ENCODE measurements around the gene DCTPP1. TPM values are rescaled to one million over a fixed set of nuclear protein-coding genes. Genes with fewer than 3 reads are reported as not detected.

Gene DCTPP1
- total RNA-seq, 4 donors from 2014 or later: 14.7 to 18.8 (median 17.9) TPM

DNA sequence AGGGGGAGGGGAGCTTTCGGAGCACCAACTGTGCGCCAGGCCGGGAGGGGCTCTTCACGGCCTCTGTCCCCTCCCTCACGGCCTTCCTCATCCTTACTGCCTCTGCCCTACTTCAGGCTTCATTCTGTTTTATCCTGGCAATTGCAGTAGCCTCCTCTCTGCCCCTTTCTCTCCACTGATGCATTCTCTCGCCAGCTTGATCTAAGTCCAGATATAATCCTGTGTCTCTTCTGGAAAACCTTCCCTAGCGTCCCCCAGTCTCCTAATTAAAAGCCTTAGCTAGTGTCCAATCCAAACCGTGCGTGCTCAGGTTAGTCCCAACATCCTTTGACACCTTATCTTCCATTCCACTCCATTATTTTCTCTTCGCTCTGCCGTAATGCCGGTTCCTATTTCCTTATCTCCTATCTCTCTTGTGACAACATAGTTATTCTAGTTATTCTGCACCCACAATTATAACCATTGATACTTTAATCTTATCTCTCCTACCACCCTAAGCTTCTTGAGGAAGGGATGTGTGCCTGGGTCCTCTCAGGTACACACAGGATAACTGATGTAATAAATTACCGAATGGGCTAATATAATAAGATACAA lies 33.7 kb downstream of the DCTPP1 start:
- H3K4me3 ChIP-seq (ENCODE audit: low read depth, poor library complexity, severe bottlenecking): peak overlapping the region; percentile 74
- WGBS, 2 donors: 14 to 15% methylated on average over 13 of the region's 13 CpGs
- intact Hi-C loops (cut with DNase I; ENCODE audit: low total_unique reads): no loop called here

DNA sequence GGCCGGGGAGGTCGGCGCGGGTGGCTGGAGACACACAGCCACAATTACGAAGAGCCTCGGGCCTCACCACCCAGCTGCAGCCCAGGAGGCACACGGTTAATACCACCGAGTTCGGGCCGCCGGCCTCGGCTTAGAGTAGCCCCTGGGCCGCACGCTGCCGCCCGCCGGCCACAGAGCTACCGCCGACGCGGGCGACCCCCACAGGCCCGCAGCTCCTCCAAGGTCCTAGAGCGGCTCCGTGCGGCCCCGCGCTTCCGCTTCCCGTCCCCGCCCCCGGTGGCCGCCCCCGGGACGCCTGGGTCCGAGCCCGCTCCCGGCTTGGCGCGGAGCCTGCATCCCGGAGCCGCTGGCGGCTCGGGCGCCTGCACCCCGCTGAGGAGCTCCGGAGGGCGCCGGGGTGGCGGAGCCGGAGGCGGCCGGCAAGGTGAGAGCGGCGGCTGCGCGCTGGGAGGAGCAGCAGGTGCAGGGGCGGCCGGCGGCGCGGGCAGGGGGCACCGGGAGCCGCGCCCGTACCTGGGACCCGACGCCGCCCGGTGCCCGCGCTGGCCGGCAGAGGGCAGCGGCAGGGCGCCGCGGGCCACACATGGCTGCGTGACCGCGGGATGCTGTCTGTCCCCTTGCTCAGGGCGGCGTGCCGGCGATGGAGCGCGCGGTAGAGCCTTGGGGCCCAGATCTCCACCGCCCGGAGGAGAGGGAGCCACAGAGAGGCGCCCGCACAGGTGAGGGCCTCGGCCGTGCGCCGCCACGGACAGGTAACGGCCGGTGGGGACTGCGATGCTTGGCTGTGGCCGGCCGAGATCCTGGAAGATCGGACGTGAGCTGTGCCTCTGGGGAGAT lies 34.5 kb downstream of the DCTPP1 start, which contains the start of gene ZNF48:
TSS of gene ZNF48 (plus strand) at position 266 of the 837 bp plus-strand sequence. CDS start at position 641, 375 bp downstream.
- no peak for TF ChIP-seq POLR2A (IDR thresholded peaks at IDR 0.05)
- TF ChIP-seq, protein P1, sequence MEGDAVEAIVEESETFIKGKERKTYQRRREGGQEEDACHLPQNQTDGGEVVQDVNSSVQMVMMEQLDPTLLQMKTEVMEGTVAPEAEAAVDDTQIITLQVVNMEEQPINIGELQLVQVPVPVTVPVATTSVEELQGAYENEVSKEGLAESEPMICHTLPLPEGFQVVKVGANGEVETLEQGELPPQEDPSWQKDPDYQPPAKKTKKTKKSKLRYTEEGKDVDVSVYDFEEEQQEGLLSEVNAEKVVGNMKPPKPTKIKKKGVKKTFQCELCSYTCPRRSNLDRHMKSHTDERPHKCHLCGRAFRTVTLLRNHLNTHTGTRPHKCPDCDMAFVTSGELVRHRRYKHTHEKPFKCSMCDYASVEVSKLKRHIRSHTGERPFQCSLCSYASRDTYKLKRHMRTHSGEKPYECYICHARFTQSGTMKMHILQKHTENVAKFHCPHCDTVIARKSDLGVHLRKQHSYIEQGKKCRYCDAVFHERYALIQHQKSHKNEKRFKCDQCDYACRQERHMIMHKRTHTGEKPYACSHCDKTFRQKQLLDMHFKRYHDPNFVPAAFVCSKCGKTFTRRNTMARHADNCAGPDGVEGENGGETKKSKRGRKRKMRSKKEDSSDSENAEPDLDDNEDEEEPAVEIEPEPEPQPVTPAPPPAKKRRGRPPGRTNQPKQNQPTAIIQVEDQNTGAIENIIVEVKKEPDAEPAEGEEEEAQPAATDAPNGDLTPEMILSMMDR (IDR thresholded peaks at IDR 0.05): peak in 1 of 3 donors; percentile 40
- intact Hi-C loops (cut with DNase I; ENCODE audit: low total_unique reads): no loop called here

More for the DNA sequence above, 33.7 kb downstream of the DCTPP1 start:
- no peak for DNase-seq (ENCODE audit: low spot score in 2 of 2)
- TF ChIP-seq, protein P1 (IDR thresholded peaks at IDR 0.05): no peak
- no peak for TF ChIP-seq POLR2A (IDR thresholded peaks at IDR 0.05)

DNA sequence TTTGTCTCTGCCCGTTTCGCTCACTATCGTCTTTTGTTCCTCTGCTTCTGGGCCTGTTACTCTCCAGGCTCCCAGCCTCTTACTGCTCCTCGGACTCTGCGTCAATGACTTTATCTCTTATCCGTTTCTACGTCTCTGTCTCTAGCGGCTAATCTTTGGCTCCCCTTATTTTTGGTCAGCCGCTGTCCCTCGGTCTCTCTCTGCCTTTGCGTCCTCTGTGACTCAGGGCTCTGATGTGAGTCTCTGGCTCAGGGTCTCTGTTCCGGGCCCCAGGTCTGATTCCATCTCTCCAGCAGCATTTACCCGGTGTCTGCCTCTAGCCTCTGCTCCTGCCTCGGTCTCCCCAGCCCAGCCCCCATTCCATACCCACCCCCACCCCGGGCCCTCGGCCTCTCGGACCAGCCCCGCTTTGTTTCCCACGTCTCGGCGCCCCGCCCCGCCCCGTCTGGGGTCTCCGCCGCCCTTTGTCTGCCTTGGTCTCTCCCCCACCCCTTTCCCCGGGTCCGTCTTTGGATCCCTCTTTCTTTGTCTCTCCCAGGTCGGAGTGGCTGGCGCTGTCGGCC lies 35.2 kb downstream of the DCTPP1 start:
- intact Hi-C loops (cut with DNase I; ENCODE audit: low total_unique reads): no loop called here

More for the DNA sequence above, 34.5 kb downstream of the DCTPP1 start, which contains the start of gene ZNF48:
- peak; percentile 65 to 93 for DNase-seq (ENCODE audit: low spot score in 2 of 2)
- 0 to 1% methylated on average over 19 to 47 of the region's 103 CpGs for WGBS, 2 donors
- H3K4me3 ChIP-seq (ENCODE audit: low read depth, poor library complexity, severe bottlenecking): peak within 1 kb of the TSS; percentile 74

DNA sequence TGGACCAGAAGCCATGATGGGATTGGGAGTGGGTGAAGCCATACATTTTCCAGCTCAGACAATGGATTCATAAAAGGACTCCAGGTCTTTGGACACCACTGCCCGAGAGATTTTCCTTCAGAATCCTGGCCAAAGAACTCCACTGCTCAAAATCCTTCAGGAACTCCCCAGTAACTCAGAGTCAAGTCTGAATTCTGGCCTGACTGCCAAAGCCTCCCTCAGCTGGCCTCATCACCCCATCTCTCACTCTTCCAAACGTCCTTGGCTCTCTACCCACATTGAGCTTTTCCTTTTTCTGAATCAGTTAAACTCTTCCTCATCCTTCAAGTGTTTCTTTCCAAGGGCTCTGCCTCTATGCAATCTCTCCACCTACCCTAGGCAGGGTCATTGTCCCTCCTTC lies 46.3 kb downstream of the DCTPP1 start:
- intact Hi-C loops (cut with DNase I; ENCODE audit: low total_unique reads): no loop called here
- no peak overlapping the region for H3K4me3 ChIP-seq (ENCODE audit: low read depth, poor library complexity, severe bottlenecking)
- no peak for DNase-seq (ENCODE audit: low spot score in 2 of 2)
- WGBS, 2 donors: 41 to 46% methylated on average over 2 of the region's 2 CpGs
- no peak for TF ChIP-seq POLR2A (IDR thresholded peaks at IDR 0.05)
- TF ChIP-seq, protein P1 (IDR thresholded peaks at IDR 0.05): no peak

More for the DNA sequence above, 35.2 kb downstream of the DCTPP1 start:
- peak overlapping the region; percentile 74 for H3K4me3 ChIP-seq (ENCODE audit: low read depth, poor library complexity, severe bottlenecking)
- WGBS, 2 donors: 8 to 9% methylated on average over 31 of the region's 31 CpGs
- no peak for TF ChIP-seq POLR2A (IDR thresholded peaks at IDR 0.05)
- TF ChIP-seq, protein P1 (IDR thresholded peaks at IDR 0.05): no peak
- DNase-seq (ENCODE audit: low spot score in 2 of 2): no peak

DNA sequence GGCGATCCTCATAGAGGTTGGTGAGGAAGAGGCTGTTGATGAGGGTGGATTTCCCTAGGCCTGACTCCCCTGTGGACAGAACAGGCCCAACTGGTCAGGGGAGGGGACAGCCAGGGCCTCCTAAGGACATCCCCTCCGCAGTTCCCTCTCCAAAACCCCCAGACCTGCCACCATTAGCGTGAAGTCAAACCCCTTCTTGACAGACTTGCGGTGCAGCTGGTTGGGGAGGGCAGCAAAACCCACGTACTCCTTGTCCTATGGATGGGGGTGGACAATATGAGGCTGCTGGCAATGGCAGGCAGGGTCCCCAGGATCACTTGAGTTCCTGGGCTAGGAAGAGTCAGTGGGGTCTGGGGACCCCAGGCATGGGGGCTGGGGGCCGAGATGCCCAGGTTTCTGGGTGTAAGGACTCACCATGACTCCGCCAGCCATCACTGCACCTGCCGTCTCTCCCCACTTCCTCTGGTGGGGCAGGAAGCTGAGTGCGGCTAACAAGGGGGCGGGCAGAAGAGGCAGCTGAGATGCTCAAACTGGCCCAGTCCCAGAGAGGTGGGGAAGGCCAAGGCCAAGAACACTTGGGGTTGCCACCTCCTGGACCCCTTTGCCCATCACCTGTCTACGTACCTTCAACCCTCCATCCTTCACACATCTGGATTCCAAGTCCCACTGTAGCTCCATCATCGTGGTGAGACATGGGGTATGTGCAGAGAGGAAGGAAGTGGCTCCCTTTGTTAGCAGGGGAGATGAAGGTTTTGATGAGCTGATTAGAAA lies 47.5 kb downstream of the DCTPP1 start, which contains the start of gene SEPTIN1:
TSS of gene SEPTIN1 (minus strand) at position 451 of the 771 bp plus-strand sequence. CDS start at position 432, 19 bp downstream.
- intact Hi-C loops (cut with DNase I; ENCODE audit: low total_unique reads): no loop called here
- no peak for DNase-seq (ENCODE audit: low spot score in 2 of 2)
- H3K4me3 ChIP-seq (ENCODE audit: low read depth, poor library complexity, severe bottlenecking): no peak within 1 kb of the TSS
- TF ChIP-seq, protein P1 (IDR thresholded peaks at IDR 0.05): no peak
- TF ChIP-seq POLR2A (IDR thresholded peaks at IDR 0.05): no peak
- 58 to 60% methylated on average over 12 of the region's 12 CpGs for WGBS, 2 donors

Measured in lower leg skin (tissue), 4 donors.